Lung (tissue), 12 donors: ENCODE data around the gene MTIF2. TPM values are rescaled to one million over a fixed set of nuclear protein-coding genes. Genes with fewer than 3 reads are reported as not detected.
"Not testable (repeated sequence)": the region's sequence is repeated elsewhere in the genome, so short reads cannot be mapped to it uniquely, and the experiment has no call there.

Experiments
- ATAC-seq: fragments of 200-7000 bp; cut with Tn5 transposase; one replicate; pipeline ENCODE4 v1.9.1; 2020; ENCODE audit warnings: moderate number of reproducible peaks; ENCODE audit not compliant: insufficient read depth, low FRiP score
- DNase-seq, 3 donors: peaks; one replicate each; pipeline ENCODE4 v3.0.0-alpha.2; 2013 to 2017
- H3K27ac ChIP-seq, 2 donors: one replicate each; pipeline ENCODE4 v1.5.1; 2013; ENCODE audit warnings: mild to moderate bottlenecking in 2 of 2, moderate library complexity in 2 of 2, control low read depth in 1 of 2, inconsistent platforms in 1 of 2, low read depth in 1 of 2, low read length in 1 of 2
- H3K27me3 ChIP-seq, 3 donors: one replicate each; pipeline ENCODE4 v1.5.1; 2013; ENCODE audit warnings: low read length in 2 of 3; ENCODE audit not compliant: control insufficient read depth in 3 of 3, insufficient read depth in 3 of 3
- H3K36me3 ChIP-seq, 4 donors: one replicate each; pipeline ENCODE4 v1.5.1; 2013; ENCODE audit warnings: low read length in 4 of 4, mild to moderate bottlenecking in 1 of 4, moderate library complexity in 1 of 4; ENCODE audit not compliant: control insufficient read depth in 4 of 4, insufficient read depth in 4 of 4
- H3K4me1 ChIP-seq, 5 donors: one replicate each; pipeline ENCODE4 v1.5.1; 2013; ENCODE audit warnings: low read length in 5 of 5, mild to moderate bottlenecking in 2 of 5, moderate library complexity in 1 of 5; ENCODE audit not compliant: control insufficient read depth in 5 of 5, insufficient read depth in 5 of 5
- H3K4me3 ChIP-seq: one replicate; pipeline ENCODE4 v1.5.1; 2013; ENCODE audit warnings: mild to moderate bottlenecking, control low read depth, moderate library complexity
- H3K9ac ChIP-seq, 2 donors: one replicate each; pipeline ENCODE4 v1.5.1; 2013; ENCODE audit warnings: low read length in 2 of 2, control low read depth in 1 of 2; ENCODE audit not compliant: insufficient read depth in 1 of 2
- H3K9me3 ChIP-seq, 4 donors: one replicate each; pipeline ENCODE4 v1.5.1; 2013; ENCODE audit warnings: low read length in 3 of 4, mild to moderate bottlenecking in 1 of 4, moderate library complexity in 1 of 4; ENCODE audit not compliant: control insufficient read depth in 4 of 4, insufficient read depth in 3 of 4
- CTCF ChIP-seq: IDR thresholded peaks from 2 replicates; pipeline ENCODE4 v1.5.1; 2012; ENCODE audit warnings: mild to moderate bottlenecking; ENCODE audit errors: control extremely low read depth, extremely low read depth
- WGBS, 2 donors: extraction: QIAGEN DNeasy Blood & Tissue Kit; methylation state at CpG; one replicate each; pipeline ENCODE4 v1.1.7; 2013; 5-methylcytosine and 5-hydroxymethylcytosine counted together
- polyA plus RNA-seq, 2 donors: library from polyadenylated mRNA; stranded (reverse); fragments of 200-250 nt; gene quantifications; one replicate each; pipeline ENCODE4 v1.2.1, GENCODE V29; 2013
- total RNA-seq, 2 donors: library from RNA; depleted of rRNA in 1 of 2; stranded (reverse); fragments of >200 nt in 1 of 2; gene quantifications; one replicate each; pipeline ENCODE4 v1.2.1, GENCODE V29; 2014 to 2021
- donor health status: control.
- donor health status: control.
- donor health status: Bipolar disorder and iron deficiency.
- donor health status: healthy.
- donor health status: DM: yes; HTN: yes; CAD: no.

The MTIF2 gene
- total and polyA plus RNA-seq, 4 donors: 16.4 to 26.3 (median 21.2) TPM

GRCh38 chr2:55252832-55253231, 16.2 kb downstream of the MTIF2 start:
- Histone ChIP-seq H3K4me1 (no peaks in the 10 kb centered on the region), H3K27ac (no peak overlapping the region), H3K4me3 (no peak overlapping the region), H3K36me3 (peaks cover 10 to 18% (median 15%) of the 10 kb centered on the region in 4 donors), H3K27me3 (no peaks in the 10 kb centered on the region), H3K9ac (no peak overlapping the region), H3K9me3 (no peaks in the 10 kb centered on the region)
- TF ChIP-seq CTCF: no peak
- no peak for ATAC-seq
- no peak for DNase-seq
- WGBS, 2 donors: 82 to 88% methylated on average over 3 of the region's 3 CpGs

GRCh38 chr2:55247025-55247424, 22.0 kb downstream of the MTIF2 start:
- DNase-seq: no peak
- Histone ChIP-seq H3K27ac (no peak overlapping the region), H3K4me1 (no peaks in the 10 kb centered on the region), H3K27me3 (no peaks in the 10 kb centered on the region), H3K36me3 (peaks cover 14 to 20% (median 17%) of the 10 kb centered on the region in 4 donors), H3K4me3 (no peak overlapping the region), H3K9me3 (no peaks in the 10 kb centered on the region), H3K9ac (no peak overlapping the region)
- no peak for ATAC-seq
- WGBS, 2 donors: 87 to 91% methylated on average over 5 of the region's 5 CpGs
- no peak for TF ChIP-seq CTCF

- no peaks in the 10 kb centered on the region for H3K27me3 ChIP-seq
- peaks cover 15 to 25% (median 17%) of the 10 kb centered on the region in 4 donors for H3K36me3 ChIP-seq
- no peak overlapping the region for H3K9ac ChIP-seq
- no peak for TF ChIP-seq CTCF
- H3K4me3 ChIP-seq: no peak overlapping the region
- no peak for DNase-seq
- no peak overlapping the region for H3K27ac ChIP-seq
- 89 to 93% methylated on average over 5 of the region's 5 CpGs for WGBS, 2 donors
- no peaks in the 10 kb centered on the region for H3K4me1 ChIP-seq
- no peaks in the 10 kb centered on the region for H3K9me3 ChIP-seq
- ATAC-seq: no peak
These were observed 23.6 kb downstream of the MTIF2 start for GRCh38 chr2:55245411-55245810.

- ATAC-seq (no peak), DNase-seq (no peak)
- no peaks in the 10 kb centered on the region for H3K4me1 ChIP-seq
- no peaks in the 10 kb centered on the region for H3K9me3 ChIP-seq
- no peak overlapping the region for H3K27ac ChIP-seq
- H3K27me3 ChIP-seq: no peaks in the 10 kb centered on the region
- WGBS, 2 donors: 55 to 65% methylated on average over 1 of the region's 1 CpG
- H3K9ac ChIP-seq: no peak overlapping the region
- TF ChIP-seq CTCF: no peak
- H3K36me3 ChIP-seq: peaks cover 8 to 26% (median 11%) of the 10 kb centered on the region in 4 donors
- no peak overlapping the region for H3K4me3 ChIP-seq
These were observed 26.4 kb downstream of the MTIF2 start for GRCh38 chr2:55242617-55243016.

- H3K4me3 ChIP-seq, H3K27me3 ChIP-seq, ATAC-seq, H3K9ac ChIP-seq, H3K4me1 ChIP-seq, H3K9me3 ChIP-seq, DNase-seq, H3K27ac ChIP-seq: not testable (repeated sequence)
- WGBS, 2 donors: 91 to 93% methylated on average over 8 of the region's 8 CpGs
- peaks cover 8 to 25% (median 10%) of the 10 kb centered on the region in 4 donors for H3K36me3 ChIP-seq
These were observed 27.4 kb downstream of the MTIF2 start for GRCh38 chr2:55241582-55241981.
